OCI-M2 (cell line): Measurements from ENCODE around the gene MZT2B.
"Not testable (repeated sequence)": the region's sequence is repeated elsewhere in the genome, so short reads cannot be mapped to it uniquely, and the experiment has no call there.

Experiments
- DNase-seq: peaks from one replicate; lab custom pipeline; 2025; ENCODE audit not compliant: unreplicated experiment; lab: John Stamatoyannopoulos, UW

MZT2B gene

GRCh38 chr2:130202518-130202917 lies 20.5 kb downstream of the MZT2B start:
- not testable (repeated sequence) for DNase-seq

- not testable (repeated sequence) for DNase-seq
Observed at GRCh38 chr2:130203150-130203549, 21.1 kb downstream of the MZT2B start.

DNA sequence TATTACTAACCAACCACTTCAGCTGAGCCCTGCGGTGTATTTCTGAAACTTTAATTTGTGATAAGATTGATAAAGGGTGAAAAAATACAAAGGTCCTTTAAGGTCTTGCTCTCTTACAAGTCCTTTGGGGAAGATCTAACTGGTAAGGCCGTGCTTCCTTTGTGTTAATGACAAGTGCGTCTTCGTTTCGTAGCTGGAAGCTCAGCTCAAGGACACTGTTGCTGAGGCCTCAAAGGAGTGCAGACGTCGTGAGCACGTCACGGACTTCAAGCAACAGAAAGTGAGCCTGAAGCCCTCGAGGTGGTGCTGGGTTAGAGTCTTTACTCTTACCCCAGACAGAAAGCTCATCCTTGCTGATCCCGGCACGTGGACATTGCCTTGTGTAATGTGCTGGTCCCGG lies 25.0 kb downstream of the MZT2B start:
- DNase-seq, result not testable (repeated sequence)

DNA sequence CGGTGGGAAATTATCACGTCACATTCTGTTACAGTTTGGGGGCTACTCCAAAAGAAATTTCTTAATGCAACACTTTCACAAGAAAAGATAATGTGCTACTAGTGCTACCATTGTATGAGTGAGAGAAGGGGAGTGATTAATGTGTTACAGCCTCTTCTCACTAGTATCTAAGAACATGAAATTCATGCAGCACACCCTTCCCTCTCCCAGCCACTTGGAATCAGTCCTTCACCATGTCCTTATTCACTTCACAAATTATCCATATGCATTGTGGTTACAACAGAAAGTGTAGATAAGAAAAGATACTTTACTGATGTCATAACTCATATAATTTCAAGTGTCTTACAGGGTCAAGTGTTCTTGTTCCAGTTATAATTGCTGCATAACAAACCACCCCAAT lies 37.1 kb downstream of the MZT2B start:
- DNase-seq, result not testable (repeated sequence)

DNA sequence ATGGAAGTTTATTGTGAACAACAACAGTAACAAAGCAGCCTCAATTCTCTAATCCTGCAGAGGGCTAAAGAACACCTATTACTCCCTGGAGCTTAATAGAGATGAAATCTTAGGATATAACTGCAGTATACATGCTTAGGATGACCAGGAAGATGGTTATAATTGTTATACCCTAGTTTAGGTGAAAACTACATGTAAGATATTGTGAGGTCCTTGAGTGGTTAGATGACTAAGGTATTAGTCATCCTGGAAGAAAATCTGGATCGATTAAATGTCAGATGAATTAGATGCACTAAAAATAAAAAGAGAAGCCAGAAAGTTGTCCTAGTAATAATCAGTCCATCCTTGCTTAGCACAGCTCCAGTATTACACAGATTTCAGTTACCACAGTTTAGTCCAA lies 38.4 kb downstream of the MZT2B start:
- DNase-seq, result not testable (repeated sequence)

- not testable (repeated sequence) for DNase-seq
Observed at GRCh38 chr2:130222523-130222922, 40.5 kb downstream of the MZT2B start.

GRCh38 chr2:130228005-130228404 lies 45.9 kb downstream of the MZT2B start:
- DNase-seq, result not testable (repeated sequence)

GRCh38 chr2:130228467-130229160 lies 46.6 kb downstream of the MZT2B start:
- not testable (repeated sequence) for DNase-seq

GRCh38 chr2:130229161-130229510 lies 47.1 kb downstream of the MZT2B start:
- DNase-seq, result not testable (repeated sequence)

- DNase-seq, result not testable (repeated sequence)
Observed at GRCh38 chr2:130230376-130230775, 48.3 kb downstream of the MZT2B start.

- DNase-seq, result not testable (repeated sequence)
Observed at GRCh38 chr2:130230907-130231306, 48.8 kb downstream of the MZT2B start.

DNA sequence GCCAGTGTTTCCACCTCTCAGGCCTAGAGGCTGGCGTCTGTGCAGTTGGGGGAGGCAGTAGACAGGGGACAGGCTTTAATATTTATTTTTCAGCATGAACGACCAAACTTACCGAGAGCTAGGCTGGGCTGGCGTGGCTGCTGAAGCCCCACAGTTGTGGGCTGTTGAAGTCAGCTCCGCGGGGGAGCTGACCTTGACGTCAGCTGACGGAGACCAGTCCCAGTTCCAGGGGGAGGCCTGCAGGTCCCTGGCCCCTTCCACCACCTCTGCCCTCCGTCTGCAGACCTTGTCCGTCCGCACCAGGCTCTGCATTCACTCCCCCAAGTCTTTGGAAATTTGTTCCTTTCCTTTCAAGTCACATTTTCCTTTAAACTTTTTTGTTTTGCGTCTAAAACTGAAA lies 49.6 kb downstream of the MZT2B start:
- no peak for DNase-seq

GRCh38 chr2:130233066-130233465 lies 51.0 kb downstream of the MZT2B start:
- DNase-seq, result not testable (repeated sequence)

GRCh38 chr2:130239581-130239980 lies 57.5 kb downstream of the MZT2B start:
- not testable (repeated sequence) for DNase-seq
